ENCODE results near the gene NKAIN4.
"Not testable (repeated sequence)": the region's sequence is repeated elsewhere in the genome, so short reads cannot be mapped to it uniquely, and the experiment has no call there.

Gene NKAIN4

GRCh38 chr20:63253438-63254231 is 628 bp downstream of the NKAIN4 start:
- in situ Hi-C loops (cut with MboI; ENCODE audit: low sequenced_read_pairs, unreplicated experiment), result no loop called here
- no peak for DNase-seq (ENCODE audit: low spot score)
- TF ChIP-seq, protein P1, sequence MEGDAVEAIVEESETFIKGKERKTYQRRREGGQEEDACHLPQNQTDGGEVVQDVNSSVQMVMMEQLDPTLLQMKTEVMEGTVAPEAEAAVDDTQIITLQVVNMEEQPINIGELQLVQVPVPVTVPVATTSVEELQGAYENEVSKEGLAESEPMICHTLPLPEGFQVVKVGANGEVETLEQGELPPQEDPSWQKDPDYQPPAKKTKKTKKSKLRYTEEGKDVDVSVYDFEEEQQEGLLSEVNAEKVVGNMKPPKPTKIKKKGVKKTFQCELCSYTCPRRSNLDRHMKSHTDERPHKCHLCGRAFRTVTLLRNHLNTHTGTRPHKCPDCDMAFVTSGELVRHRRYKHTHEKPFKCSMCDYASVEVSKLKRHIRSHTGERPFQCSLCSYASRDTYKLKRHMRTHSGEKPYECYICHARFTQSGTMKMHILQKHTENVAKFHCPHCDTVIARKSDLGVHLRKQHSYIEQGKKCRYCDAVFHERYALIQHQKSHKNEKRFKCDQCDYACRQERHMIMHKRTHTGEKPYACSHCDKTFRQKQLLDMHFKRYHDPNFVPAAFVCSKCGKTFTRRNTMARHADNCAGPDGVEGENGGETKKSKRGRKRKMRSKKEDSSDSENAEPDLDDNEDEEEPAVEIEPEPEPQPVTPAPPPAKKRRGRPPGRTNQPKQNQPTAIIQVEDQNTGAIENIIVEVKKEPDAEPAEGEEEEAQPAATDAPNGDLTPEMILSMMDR (IDR thresholded peaks at IDR 0.05; ENCODE audit: borderline replicate concordance, control extremely low read depth, extremely low read depth, insufficient read depth, missing control alignments), result no peak

DNA sequence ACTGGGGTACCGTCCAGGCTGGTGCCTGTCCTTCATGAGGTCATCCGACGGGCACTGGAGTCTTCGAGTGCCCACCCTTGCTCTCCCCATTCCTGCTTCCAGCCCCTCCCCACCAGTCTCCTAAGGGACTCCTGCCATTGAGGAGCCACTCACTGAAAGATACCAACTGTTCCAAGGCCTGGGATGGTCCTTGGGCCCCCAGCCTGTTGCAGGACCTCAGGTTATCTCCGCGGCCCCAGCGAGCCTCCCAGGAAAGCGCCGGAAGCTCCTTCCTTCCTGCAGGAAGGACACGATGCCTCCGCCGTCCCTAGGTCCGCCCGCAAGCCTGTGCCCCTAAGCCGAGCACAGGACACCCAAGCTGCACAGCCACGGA is 1.2 kb downstream of the NKAIN4 start:
- DNase-seq (ENCODE audit: low spot score), result no peak
- TF ChIP-seq, protein P1 (IDR thresholded peaks at IDR 0.05; ENCODE audit: borderline replicate concordance, control extremely low read depth, extremely low read depth, insufficient read depth, missing control alignments), result no peak
- in situ Hi-C loops (cut with MboI; ENCODE audit: low sequenced_read_pairs, unreplicated experiment), result no loop called here

DNA sequence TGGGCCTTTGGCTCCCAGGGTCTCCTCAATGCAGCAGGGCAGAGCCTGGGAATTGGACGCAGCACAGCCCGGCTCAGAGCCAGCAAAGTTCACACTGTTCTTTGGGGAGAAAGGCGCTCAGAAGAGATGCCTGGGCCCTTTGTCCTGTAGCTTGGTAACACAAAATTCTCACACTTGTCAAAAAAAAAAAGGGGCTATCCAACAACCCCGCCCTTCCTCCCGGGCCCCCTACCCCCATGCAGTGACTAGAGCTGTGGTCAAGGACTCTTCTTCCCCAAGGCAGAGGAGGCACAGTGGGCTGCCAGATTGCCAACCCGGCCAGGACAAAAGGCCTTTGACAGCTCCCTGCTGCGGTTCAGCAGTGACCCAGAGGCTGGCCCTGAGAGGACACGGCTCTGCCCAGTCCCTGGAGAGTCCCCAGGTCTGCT is 2.0 kb downstream of the NKAIN4 start:
- TF ChIP-seq, protein P1 (IDR thresholded peaks at IDR 0.05; ENCODE audit: borderline replicate concordance, control extremely low read depth, extremely low read depth, insufficient read depth, missing control alignments), result no peak
- in situ Hi-C loops (cut with MboI; ENCODE audit: low sequenced_read_pairs, unreplicated experiment), result no loop called here
- no peak for DNase-seq (ENCODE audit: low spot score)

- in situ Hi-C loops (cut with MboI; ENCODE audit: low sequenced_read_pairs, unreplicated experiment); DNase-seq (ENCODE audit: low spot score): not testable (repeated sequence)
Measured at GRCh38 chr20:63251350-63251749, 2.9 kb downstream of the NKAIN4 start.

DNA sequence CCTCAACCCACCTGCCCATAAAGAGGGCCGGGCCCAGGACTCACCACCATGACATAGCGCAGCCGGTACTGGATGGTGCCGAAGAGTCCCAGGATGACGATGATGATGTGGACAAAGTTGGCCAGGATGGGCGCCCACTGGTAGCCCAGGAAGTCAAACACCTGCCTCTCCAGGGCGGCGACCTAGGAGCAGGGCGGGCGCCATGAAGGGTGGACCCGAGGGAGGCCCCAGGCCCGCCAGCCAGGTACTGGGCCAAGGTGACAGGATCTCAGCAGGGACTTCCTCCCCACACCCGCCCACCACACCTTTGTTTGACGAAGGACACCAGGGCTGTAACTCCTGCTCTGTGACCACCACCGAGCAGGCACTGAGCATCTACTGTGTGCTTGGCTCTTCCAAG is 4.4 kb downstream of the NKAIN4 start:
- DNase-seq (ENCODE audit: low spot score), result no peak
- in situ Hi-C loops (cut with MboI; ENCODE audit: low sequenced_read_pairs, unreplicated experiment), result no loop called here
- TF ChIP-seq, protein P1 (IDR thresholded peaks at IDR 0.05; ENCODE audit: borderline replicate concordance, control extremely low read depth, extremely low read depth, insufficient read depth, missing control alignments), result no peak

DNA sequence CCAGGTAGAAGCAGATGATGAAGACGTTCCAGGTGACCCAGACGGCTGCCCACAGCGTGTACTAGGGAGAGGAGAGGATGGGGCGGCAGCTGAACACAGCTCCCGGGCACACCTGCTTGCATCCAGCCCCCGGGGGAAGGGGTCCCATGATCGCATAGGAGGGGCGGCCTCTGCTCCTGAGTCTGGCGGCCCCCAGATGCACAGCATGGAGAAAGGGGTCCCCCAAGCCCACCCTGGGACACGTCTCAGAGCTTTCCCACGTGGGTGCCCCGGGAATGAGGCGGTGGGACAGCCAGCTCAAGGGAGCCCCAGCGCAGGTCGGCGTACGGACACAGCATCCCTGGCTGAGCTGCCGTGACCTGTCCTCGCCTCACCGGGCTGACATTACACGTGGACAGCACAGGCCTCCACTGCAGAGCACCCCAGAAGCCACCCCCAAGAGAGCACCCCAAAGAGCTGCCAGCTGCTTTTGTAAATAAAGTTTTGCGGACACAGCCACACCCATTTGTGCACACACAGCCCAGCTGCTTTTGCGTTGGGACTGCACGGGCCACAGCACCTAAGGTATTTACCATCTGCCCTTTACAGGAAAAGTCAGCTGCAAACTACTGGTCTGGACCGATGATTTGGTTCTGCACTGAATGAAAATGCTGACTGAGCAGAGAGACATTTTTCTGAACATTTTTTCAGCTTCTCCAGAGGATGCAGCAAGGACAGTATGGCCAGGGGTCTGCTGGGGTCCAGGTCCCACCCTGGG is 5.2 kb downstream of the NKAIN4 start:
- in situ Hi-C loops (cut with MboI; ENCODE audit: low sequenced_read_pairs, unreplicated experiment), result no loop called here
- DNase-seq (ENCODE audit: low spot score), result no peak
- TF ChIP-seq, protein P1 (IDR thresholded peaks at IDR 0.05; ENCODE audit: borderline replicate concordance, control extremely low read depth, extremely low read depth, insufficient read depth, missing control alignments), result no peak

DNA sequence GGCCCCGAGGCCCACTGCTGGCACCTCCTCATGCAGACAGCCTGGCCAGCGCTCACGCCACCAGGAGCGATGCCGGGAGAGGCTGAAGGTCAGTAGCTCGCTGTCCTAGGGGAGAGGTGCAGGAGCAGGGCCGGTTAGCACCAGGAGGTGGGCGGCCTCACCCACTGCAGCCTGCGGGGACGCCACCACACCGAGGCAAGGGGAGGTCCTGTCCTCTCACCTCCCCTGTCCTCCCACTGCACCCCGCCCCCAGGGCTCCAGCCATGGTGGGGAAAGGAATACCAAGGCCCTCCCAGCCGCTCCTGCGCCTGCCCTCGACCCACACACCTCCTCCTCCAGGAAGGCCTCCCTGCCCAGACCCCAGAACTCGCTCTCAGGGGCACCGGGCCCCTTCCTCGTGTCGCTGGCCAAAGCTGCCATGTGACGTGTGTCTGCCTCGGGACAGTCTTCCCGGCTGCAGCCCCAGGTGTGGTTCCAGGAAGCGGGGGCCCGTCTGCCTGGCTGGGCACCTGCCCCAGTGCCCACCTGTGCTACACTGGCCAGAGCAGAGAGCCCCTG is 6.5 kb downstream of the NKAIN4 start:
- in situ Hi-C loops (cut with MboI; ENCODE audit: low sequenced_read_pairs, unreplicated experiment), result no loop called here
- TF ChIP-seq, protein P1 (IDR thresholded peaks at IDR 0.05; ENCODE audit: borderline replicate concordance, control extremely low read depth, extremely low read depth, insufficient read depth, missing control alignments), result no peak
- DNase-seq (ENCODE audit: low spot score), result no peak
